ENCODE measurements around the gene WWC2. TPM values are rescaled to one million over a fixed set of nuclear protein-coding genes. Genes with fewer than 3 reads are reported as not detected.

WWC2 gene
- total RNA-seq, 4 donors from 2014 or later, result 4.5 to 10.7 (median 8.6) TPM

DNA sequence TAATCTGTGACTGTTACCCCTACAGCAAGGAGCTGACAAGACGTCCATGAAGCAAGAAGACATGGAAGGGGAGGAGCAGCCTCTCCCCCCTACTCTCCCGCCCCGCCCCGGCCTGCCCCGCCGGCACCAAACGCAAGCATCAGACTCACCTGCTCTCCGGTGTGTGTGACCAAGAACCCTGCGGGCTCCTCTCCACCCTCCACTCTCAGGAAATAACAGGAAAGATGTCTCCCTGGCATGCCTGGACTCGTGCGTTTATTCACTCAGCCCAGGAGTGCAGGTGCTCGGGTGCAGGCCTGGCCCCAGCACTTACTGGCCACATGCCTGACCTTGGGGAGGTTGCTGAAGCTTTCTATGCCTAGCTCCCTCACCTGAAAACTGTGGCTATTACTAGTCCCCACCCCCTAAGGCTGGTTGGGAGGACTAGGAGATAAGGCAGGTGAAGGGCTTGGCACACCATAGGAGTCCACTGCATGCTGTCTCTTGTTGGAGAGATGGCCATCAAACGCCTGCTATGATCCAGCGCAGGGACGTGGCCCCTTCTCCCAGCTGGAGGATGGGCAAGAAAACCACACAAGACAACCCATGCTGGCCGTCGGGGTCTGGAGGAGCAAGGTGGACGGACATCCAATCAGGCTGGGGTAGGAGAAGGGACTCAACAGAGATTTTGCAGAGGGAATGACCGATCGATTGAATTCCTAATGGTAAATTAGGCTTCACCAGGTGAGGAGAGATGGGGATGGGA is 258.0 kb downstream of the WWC2 start:
- ATAC-seq (no peak), DNase-seq (no peak)
- H3K27ac ChIP-seq, result no peak overlapping the region
- H3K27me3 ChIP-seq, result no peaks in the 10 kb centered on the region
- H3K9me3 ChIP-seq, result no peaks in the 10 kb centered on the region
- intact Hi-C loops (cut with DNase I; ENCODE audit: low total_unique reads) (no loop called here), in situ Hi-C loops (cut with MboI; ENCODE audit: low sequenced_read_pairs in 4 of 4) (no loop called here)
- no peak overlapping the region for H3K4me3 ChIP-seq
- no peaks in the 10 kb centered on the region for H3K4me1 ChIP-seq
- no peaks in the 10 kb centered on the region for H3K36me3 ChIP-seq
- TF ChIP-seq POLR2A (IDR thresholded peaks at IDR 0.05), result no peak
- TF ChIP-seq, protein P1, sequence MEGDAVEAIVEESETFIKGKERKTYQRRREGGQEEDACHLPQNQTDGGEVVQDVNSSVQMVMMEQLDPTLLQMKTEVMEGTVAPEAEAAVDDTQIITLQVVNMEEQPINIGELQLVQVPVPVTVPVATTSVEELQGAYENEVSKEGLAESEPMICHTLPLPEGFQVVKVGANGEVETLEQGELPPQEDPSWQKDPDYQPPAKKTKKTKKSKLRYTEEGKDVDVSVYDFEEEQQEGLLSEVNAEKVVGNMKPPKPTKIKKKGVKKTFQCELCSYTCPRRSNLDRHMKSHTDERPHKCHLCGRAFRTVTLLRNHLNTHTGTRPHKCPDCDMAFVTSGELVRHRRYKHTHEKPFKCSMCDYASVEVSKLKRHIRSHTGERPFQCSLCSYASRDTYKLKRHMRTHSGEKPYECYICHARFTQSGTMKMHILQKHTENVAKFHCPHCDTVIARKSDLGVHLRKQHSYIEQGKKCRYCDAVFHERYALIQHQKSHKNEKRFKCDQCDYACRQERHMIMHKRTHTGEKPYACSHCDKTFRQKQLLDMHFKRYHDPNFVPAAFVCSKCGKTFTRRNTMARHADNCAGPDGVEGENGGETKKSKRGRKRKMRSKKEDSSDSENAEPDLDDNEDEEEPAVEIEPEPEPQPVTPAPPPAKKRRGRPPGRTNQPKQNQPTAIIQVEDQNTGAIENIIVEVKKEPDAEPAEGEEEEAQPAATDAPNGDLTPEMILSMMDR (IDR thresholded peaks at IDR 0.05 in 4 of 5, conservative IDR thresholded peaks at IDR 0.05 in 1 of 5), result no peak

DNA sequence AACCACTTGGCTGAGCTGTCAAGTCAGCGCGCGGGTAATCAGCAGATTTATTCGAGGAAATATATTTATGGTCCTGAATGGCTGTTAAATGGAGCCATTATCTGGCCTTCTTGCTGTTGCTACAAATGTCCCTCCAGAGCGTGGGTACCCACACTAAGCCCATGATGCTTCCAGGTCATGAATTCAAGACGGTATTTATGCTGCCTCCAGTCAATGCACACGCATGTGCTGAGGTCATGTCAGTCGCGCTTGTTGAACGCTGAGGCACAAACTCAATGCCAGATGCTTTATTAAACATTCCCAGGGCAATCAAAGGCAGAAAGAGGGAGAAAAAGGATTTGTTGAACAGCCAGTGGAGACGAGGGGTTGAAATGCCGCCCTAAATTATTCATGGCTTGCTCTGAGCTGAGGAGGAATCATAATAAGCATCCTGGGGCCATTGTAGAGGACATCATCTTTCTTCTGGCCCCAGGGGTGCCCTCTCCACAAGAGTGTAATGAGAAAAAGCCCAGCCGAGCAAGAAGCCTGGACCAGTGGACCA is 259.2 kb downstream of the WWC2 start:
- intact Hi-C loops (cut with DNase I; ENCODE audit: low total_unique reads) (no loop called here), in situ Hi-C loops (cut with MboI; ENCODE audit: low sequenced_read_pairs in 4 of 4) (no loop called here)
- DNase-seq (no peak), ATAC-seq (no peak)
- H3K27me3 ChIP-seq, result no peaks in the 10 kb centered on the region
- H3K9me3 ChIP-seq, result no peaks in the 10 kb centered on the region
- TF ChIP-seq, protein P1 (IDR thresholded peaks at IDR 0.05 in 4 of 5, conservative IDR thresholded peaks at IDR 0.05 in 1 of 5), result no peak
- TF ChIP-seq POLR2A (IDR thresholded peaks at IDR 0.05), result no peak
- no peak overlapping the region for H3K4me3 ChIP-seq
- H3K27ac ChIP-seq, result no peak overlapping the region
- no peaks in the 10 kb centered on the region for H3K36me3 ChIP-seq
- no peaks in the 10 kb centered on the region for H3K4me1 ChIP-seq

DNA sequence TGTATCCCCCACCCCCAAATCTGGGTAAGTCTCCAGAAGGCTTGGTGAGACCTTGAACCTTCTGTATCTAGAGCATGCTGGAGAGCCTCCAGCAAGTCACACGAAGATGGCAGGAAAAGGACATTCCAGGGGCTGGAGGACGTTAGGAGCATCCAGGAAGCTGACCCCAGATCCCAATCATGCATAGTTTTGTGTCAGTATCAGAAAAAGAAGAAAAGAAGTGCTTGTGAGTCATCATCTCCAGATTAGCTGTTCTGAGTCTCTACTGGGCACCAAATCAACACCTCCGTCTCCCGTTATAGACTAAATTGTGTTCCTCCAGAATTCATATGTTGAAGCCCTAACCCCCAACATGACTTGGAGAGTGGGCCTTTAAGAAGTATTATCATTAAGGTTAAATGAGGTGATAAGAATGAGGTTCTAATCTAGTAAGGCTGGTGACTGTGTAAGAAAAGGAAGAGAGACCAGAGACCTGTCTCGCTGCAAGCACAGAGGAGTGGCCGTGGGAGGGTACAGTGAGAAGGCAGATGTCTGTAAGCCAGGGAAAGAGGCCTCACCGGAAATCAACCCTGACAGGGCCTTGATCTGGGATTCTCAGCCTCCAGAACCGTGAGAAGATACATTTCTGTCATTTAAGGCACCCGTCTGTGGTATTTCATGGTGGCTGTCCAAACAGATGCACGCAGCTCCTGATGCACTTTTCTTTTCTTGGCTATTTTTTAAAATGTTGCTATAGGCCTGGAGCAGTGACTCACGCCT is 261.3 kb downstream of the WWC2 start:
- Histone ChIP-seq H3K36me3 (no peaks in the 10 kb centered on the region), H3K4me1 (no peaks in the 10 kb centered on the region), H3K27me3 (no peaks in the 10 kb centered on the region), H3K27ac (no peak overlapping the region), H3K9me3 (no peaks in the 10 kb centered on the region), H3K4me3 (no peak overlapping the region)
- DNase-seq (no peak), ATAC-seq (no peak)
- in situ Hi-C loops (cut with MboI; ENCODE audit: low sequenced_read_pairs in 4 of 4) (no loop called here), intact Hi-C loops (cut with DNase I; ENCODE audit: low total_unique reads) (no loop called here)
- TF ChIP-seq, protein P1 (IDR thresholded peaks at IDR 0.05 in 4 of 5, conservative IDR thresholded peaks at IDR 0.05 in 1 of 5), result no peak
- TF ChIP-seq POLR2A (IDR thresholded peaks at IDR 0.05), result no peak

DNA sequence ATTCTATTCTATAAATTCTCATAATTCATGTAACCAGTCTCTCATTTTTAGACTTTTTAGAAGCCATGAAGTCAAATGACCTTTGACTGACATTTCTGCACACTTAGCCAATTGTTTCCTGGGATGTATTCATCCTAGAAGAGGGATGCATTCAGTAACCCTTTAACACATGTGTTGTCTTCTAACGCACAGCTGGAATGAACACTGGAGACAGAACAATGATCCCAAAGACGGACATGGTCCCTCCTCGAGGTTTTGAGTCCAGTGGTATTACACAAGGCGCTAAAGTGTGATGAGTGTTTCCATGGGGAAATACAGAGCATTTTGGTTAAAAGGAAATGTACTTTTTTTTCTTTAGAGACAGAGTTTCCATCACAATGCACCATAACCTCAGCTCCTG is 263.0 kb downstream of the WWC2 start:
- H3K27me3 ChIP-seq, result no peaks in the 10 kb centered on the region
- TF ChIP-seq POLR2A (IDR thresholded peaks at IDR 0.05), result no peak
- TF ChIP-seq, protein P1 (IDR thresholded peaks at IDR 0.05 in 4 of 5, conservative IDR thresholded peaks at IDR 0.05 in 1 of 5), result no peak
- in situ Hi-C loops (cut with MboI; ENCODE audit: low sequenced_read_pairs in 4 of 4) (no loop called here), intact Hi-C loops (cut with DNase I; ENCODE audit: low total_unique reads) (no loop called here)
- H3K4me3 ChIP-seq, result no peak overlapping the region
- DNase-seq (no peak), ATAC-seq (no peak)
- no peaks in the 10 kb centered on the region for H3K36me3 ChIP-seq
- H3K9me3 ChIP-seq, result no peaks in the 10 kb centered on the region
- H3K27ac ChIP-seq, result no peak overlapping the region
- no peaks in the 10 kb centered on the region for H3K4me1 ChIP-seq

Measured in gastrocnemius medialis (tissue), 4 donors.